Measurements from ENCODE around the gene PAX8. TPM values are rescaled to one million over a fixed set of nuclear protein-coding genes. Genes with fewer than 3 reads are reported as not detected.

Gene PAX8
- total RNA-seq, 1 experiment from 2014 or later = 3.4 TPM

- H3K4me2 ChIP-seq (ENCODE audit: low read length) = peak overlapping the region; percentile 28
- intact Hi-C loops (cut with micrococcal nuclease) = loop anchor here (5.0 to 10.0 kb wide), 2 partner anchors 36 to 71 kb away; no protein-coding TSS in a partner anchor
- H3K4me3 ChIP-seq (ENCODE audit: low read length) = no peak overlapping the region
Observed at GRCh38 chr2:113283704-113284284, 5.1 kb upstream of the PAX8 start.

GRCh38 chr2:113282747-113283533 is 4.2 kb upstream of the PAX8 start:
- CTCF ChIA-PET = interaction anchor here (0.7 to 1.0 kb wide), 2 partner anchors 79 to 661 kb away, joined by 4 to 6 read pairs; no protein-coding TSS in a partner anchor
- Histone ChIP-seq H2AFZ (ENCODE audit: low read length) (peak overlapping the region; percentile 13; the same call in 1 of the 2 replicates), H3K27ac (ENCODE audit: low read length) (peak overlapping the region; percentile 85), H3K9ac (ENCODE audit: low read length) (peak overlapping the region; percentile 46), H3K9me2 (replicated peaks; ENCODE audit: low read length) (no peaks in the 10 kb centered on the region), H3F3A (ENCODE audit: low read length, unreplicated experiment) (no peaks in the 10 kb centered on the region), H4K20me1 (ENCODE audit: low read length) (no peaks in the 10 kb centered on the region), H3K36me3 (ENCODE audit: low read depth, low read length) (no peaks in the 10 kb centered on the region), H3K79me2 (ENCODE audit: low read length) (no peaks in the 10 kb centered on the region), H3K4me3 (ENCODE audit: low read length) (no peak overlapping the region), H3K4me1 (ENCODE audit: insufficient read depth, low read length) (peaks cover 38% of the 10 kb centered on the region), H3K9me3 (ENCODE audit: low read length) (no peaks in the 10 kb centered on the region), H3K4me2 (ENCODE audit: low read length) (peak overlapping the region; percentile 28; the same call in 1 of the 2 replicates), H3K27me3 (ENCODE audit: low read length) (no peaks in the 10 kb centered on the region)
- BruUV-seq (replicated peaks) = no TSS peak
- DNase-seq = peak; percentile 24
- ATAC-seq = peak; percentile 3; the same call in 1 of the 2 replicates
- POLR2A ChIA-PET (ENCODE audit: unreplicated experiment) = no interaction called here
- intact Hi-C loops (cut with micrococcal nuclease) = loop anchor here (5.0 to 10.0 kb wide), 2 partner anchors 36 to 72 kb away; no protein-coding TSS in a partner anchor
- TF ChIP-seq EZH2phosphoT487 (IDR thresholded peaks at IDR 0.05; ENCODE audit: borderline replicate concordance, low read length) (no peak), CTCF (conservative IDR thresholded peaks at IDR 0.05; ENCODE audit: low read depth, low read length) (peak; percentile 42; the same call in 1 of the 2 replicates), EZH2 (IDR thresholded peaks at IDR 0.05; ENCODE audit: low read length, unreplicated experiment) (no peak)

More at GRCh38 chr2:113283704-113284284, 5.1 kb upstream of the PAX8 start:
- TF ChIP-seq EZH2 (IDR thresholded peaks at IDR 0.05; ENCODE audit: low read length, unreplicated experiment) (no peak), EZH2phosphoT487 (IDR thresholded peaks at IDR 0.05; ENCODE audit: borderline replicate concordance, low read length) (no peak), CTCF (conservative IDR thresholded peaks at IDR 0.05; ENCODE audit: low read depth, low read length) (no peak)
- Histone ChIP-seq H4K20me1 (ENCODE audit: low read length) (no peaks in the 10 kb centered on the region), H2AFZ (ENCODE audit: low read length) (peak overlapping the region; percentile 22; the same call in 1 of the 2 replicates), H3K27me3 (ENCODE audit: low read length) (no peaks in the 10 kb centered on the region), H3K9ac (ENCODE audit: low read length) (peak overlapping the region; percentile 46), H3K79me2 (ENCODE audit: low read length) (no peaks in the 10 kb centered on the region), H3F3A (ENCODE audit: low read length, unreplicated experiment) (no peaks in the 10 kb centered on the region), H3K36me3 (ENCODE audit: low read depth, low read length) (no peaks in the 10 kb centered on the region), H3K9me2 (replicated peaks; ENCODE audit: low read length) (no peaks in the 10 kb centered on the region), H3K4me1 (ENCODE audit: insufficient read depth, low read length) (peaks cover 42% of the 10 kb centered on the region), H3K27ac (ENCODE audit: low read length) (peak overlapping the region; percentile 85), H3K9me3 (ENCODE audit: low read length) (no peaks in the 10 kb centered on the region)
- POLR2A ChIA-PET (ENCODE audit: unreplicated experiment) = no interaction called here
- CTCF ChIA-PET = interaction anchor here (0.6 to 1.0 kb wide), 4 partner anchors 37 to 662 kb away, joined by 3 to 6 read pairs (median 4); no protein-coding TSS in a partner anchor
- ATAC-seq = peak; percentile 90
- BruUV-seq (replicated peaks) = no TSS peak
- DNase-seq = peak; percentile 96
